Esophagus muscularis mucosa (tissue), 4 donors: Measurements from ENCODE around the gene MOCS3. TPM values are rescaled to one million over a fixed set of nuclear protein-coding genes. Genes with fewer than 3 reads are reported as not detected.

Source experiments
- DNase-seq: peaks from one replicate; pipeline ENCODE4 v3.0.0-alpha.2; 2017; ENCODE audit errors: extremely low spot score
- H3K27ac ChIP-seq, 4 donors: fragments of 200-600 bp; sonication (generic); replicated peaks in 1 of 4; 1 replicate in 3 of 4; 2 replicates in 1 of 4; pipeline ENCODE4 v1.5.1; 2016 to 2019; ENCODE audit warnings: mild to moderate bottlenecking in 1 of 4
- H3K27me3 ChIP-seq, 4 donors: fragments of 200-600 bp; sonication (generic); one replicate each; pipeline versions ENCODE4 v1.5.1 to v1.6.0; 2016 to 2019
- H3K36me3 ChIP-seq, 4 donors: fragments of 200-600 bp; sonication (generic); one replicate each; pipeline ENCODE4 v1.5.1; 2016 to 2019
- H3K4me1 ChIP-seq, 4 donors: fragments of 200-600 bp; sonication (generic); one replicate each; pipeline ENCODE4 v1.5.1; 2016 to 2019
- H3K4me3 ChIP-seq, 4 donors: fragments of 200-600 bp; sonication (generic); 1 replicate in 2 of 4; 2 replicates in 2 of 4; pipeline ENCODE4 v1.5.1; 2016 to 2019; ENCODE audit warnings: mild to moderate bottlenecking in 4 of 4, moderate library complexity in 1 of 4
- H3K9me3 ChIP-seq, 4 donors: fragments of 200-600 bp; sonication (generic); 1 replicate in 3 of 4; 2 replicates in 1 of 4; pipeline ENCODE4 v1.5.1; 2016 to 2019
- CTCF ChIP-seq, 3 experiments: fragments of 200-600 bp in 2 of 3; fragments of 450-650 bp in 1 of 3; sonication (generic) in 2 of 3; IDR thresholded peaks; one replicate each; pipeline ENCODE4 v1.5.1; 2017 to 2019; ENCODE audit warnings: antibody characterized with exemption in 3 of 3, mild to moderate bottlenecking in 2 of 3, moderate library complexity in 1 of 3
- EP300 ChIP-seq: sonication (generic); formaldehyde crosslinking; IDR thresholded peaks from one replicate; pipeline ENCODE4 v1.6.1; 2017; ENCODE audit warnings: antibody characterized with exemption
- POLR2A ChIP-seq: fragments of 450-650 bp; IDR thresholded peaks from one replicate; pipeline ENCODE4 v1.6.1; 2017; ENCODE audit warnings: antibody characterized with exemption, moderate library complexity, mild to moderate bottlenecking, low read depth
- POLR2AphosphoS5 ChIP-seq, 2 donors: sonication (generic); formaldehyde crosslinking; IDR thresholded peaks; one replicate each; pipeline ENCODE4 v1.6.1; 2017; ENCODE audit warnings: antibody characterized with exemption in 2 of 2
- WGBS: methylation state at CpG from one replicate; pipeline ENCODE4 v1.1.5; 2018; 5-methylcytosine and 5-hydroxymethylcytosine counted together
- intact Hi-C: fragments of 100-400 bp; cut with DNase I; formaldehyde crosslinking; loops from one replicate; pipeline ENCODE4 v1.15.1; 2023
- total RNA-seq, 4 donors: library from RNA; depleted of rRNA; stranded (reverse); fragments of >200 nt; gene quantifications; one replicate each; pipeline versions ENCODE4 v1.1.0 to v1.2.1, GENCODE V29; 2016

Gene MOCS3
- total RNA-seq, 4 donors from 2014 or later = 2.9 to 6.2 (median 4.2) TPM

GRCh38 chr20:50930976-50931305 lies 27.7 kb upstream of the MOCS3 start:
- Histone ChIP-seq H3K4me3 (peak overlapping the region; percentile 73 to 94 (median 87)), H3K36me3 (peaks cover 10 to 40% (median 21%) of the 10 kb centered on the region in 4 donors), H3K9me3 (no peaks in the 10 kb centered on the region), H3K27me3 (peaks cover 0 to 4% (median 0%) of the 10 kb centered on the region in 4 donors), H3K4me1 (peaks cover 29 to 51% (median 48%) of the 10 kb centered on the region in 4 donors), H3K27ac (peak overlapping the region; percentile 98 to 99 (median 98))
- TF ChIP-seq CTCF (IDR thresholded peaks at IDR 0.05) (no peak), EP300 (no peak), POLR2AphosphoS5 (IDR thresholded peaks at IDR 0.05) (no peak), POLR2A (no peak)
- intact Hi-C loops = loop anchor here (2.0 to 5.0 kb wide), 2 partner anchors 114 to 136 kb away; partner anchors contain the start of gene BCAS4
- DNase-seq = no peak
- no CpG with 5 or more reads among the region's 45 CpGs for WGBS

- Histone ChIP-seq H3K27me3 (peaks cover 0 to 4% (median 0%) of the 10 kb centered on the region in 4 donors), H3K4me1 (peaks cover 26 to 46% (median 43%) of the 10 kb centered on the region in 4 donors), H3K27ac (peak within 1 kb of the TSS; percentile 98 to 99 (median 98)), H3K9me3 (no peaks in the 10 kb centered on the region), H3K4me3 (peak within 1 kb of the TSS; percentile 73 to 94 (median 87)), H3K36me3 (peaks cover 14 to 45% (median 26%) of the 10 kb centered on the region in 4 donors)
- intact Hi-C loops = loop anchor here (2.0 to 5.0 kb wide), 2 partner anchors 114 to 137 kb away; partner anchors contain the start of gene BCAS4
- peak; percentile 98 for DNase-seq
- TF ChIP-seq POLR2A (peak; percentile 44), CTCF (IDR thresholded peaks at IDR 0.05) (peak; percentile 67 to 75 (median 69)), POLR2AphosphoS5 (IDR thresholded peaks at IDR 0.05) (peak; percentile 85 to 89), EP300 (no peak)
- WGBS = 3% methylated on average over 9 of the region's 58 CpGs
Observed at GRCh38 chr20:50931306-50932015, 27.2 kb upstream of the MOCS3 start, which contains the start of gene ADNP. ADNP (minus strand) TSS chr20:50931437; CDS start chr20:50903996, 27,441 bp downstream.

- 58% methylated on average over 4 of the region's 6 CpGs for WGBS
- H3K9me3 ChIP-seq = no peaks in the 10 kb centered on the region
- H3K27ac ChIP-seq = peak overlapping the region; percentile 98 to 99 (median 98)
- H3K36me3 ChIP-seq = peaks cover 14 to 51% (median 29%) of the 10 kb centered on the region in 4 donors
- H3K27me3 ChIP-seq = peaks cover 0 to 4% (median 0%) of the 10 kb centered on the region in 4 donors
- intact Hi-C loops = loop anchor here (5.0 kb wide), 1 partner anchor 115 kb away; no protein-coding TSS in a partner anchor
- H3K4me3 ChIP-seq = peak overlapping the region; percentile 73 to 94 (median 87)
- no peak for DNase-seq
- H3K4me1 ChIP-seq = peaks cover 26 to 40% (median 37%) of the 10 kb centered on the region in 4 donors
- no peak for TF ChIP-seq EP300
- no peak for TF ChIP-seq POLR2AphosphoS5 (IDR thresholded peaks at IDR 0.05)
- TF ChIP-seq POLR2A = no peak
- TF ChIP-seq CTCF (IDR thresholded peaks at IDR 0.05) = no peak
Observed at GRCh38 chr20:50932016-50932485, 26.6 kb upstream of the MOCS3 start.

- Histone ChIP-seq H3K4me3 (no peak overlapping the region), H3K36me3 (peaks cover 14 to 58% (median 34%) of the 10 kb centered on the region in 4 donors), H3K4me1 (peaks cover 21 to 33% (median 29%) of the 10 kb centered on the region in 4 donors), H3K27ac (peak overlapping the region in 1 of 4 donors; percentile 98), H3K9me3 (no peaks in the 10 kb centered on the region), H3K27me3 (peaks cover 0 to 4% (median 0%) of the 10 kb centered on the region in 4 donors)
- no peak for DNase-seq
- 55% methylated on average over 1 of the region's 1 CpG for WGBS
- intact Hi-C loops = loop anchor here (5.0 kb wide), 1 partner anchor 115 kb away; no protein-coding TSS in a partner anchor
- TF ChIP-seq POLR2A (no peak), CTCF (IDR thresholded peaks at IDR 0.05) (no peak), EP300 (no peak)
Observed at GRCh38 chr20:50932691-50933280, 25.8 kb upstream of the MOCS3 start.
